Suprapubic skin (tissue), 4 donors: ENCODE measurements around the gene TAPBPL. TPM values are rescaled to one million over a fixed set of nuclear protein-coding genes. Genes with fewer than 3 reads are reported as not detected.

Source experiments
- DNase-seq, 2 donors: peaks; one replicate each; pipeline ENCODE4 v3.0.0-alpha.2; 2019; ENCODE audit warnings: low spot score in 2 of 2
- H3K27ac ChIP-seq: fragments of 200-600 bp; sonication (generic); one replicate; pipeline ENCODE4 v1.5.1; 2019
- H3K27me3 ChIP-seq: fragments of 200-600 bp; sonication (generic); one replicate; pipeline ENCODE4 v1.5.1; 2019
- H3K36me3 ChIP-seq: fragments of 200-600 bp; sonication (generic); one replicate; pipeline ENCODE4 v1.5.1; 2019
- H3K4me1 ChIP-seq: fragments of 200-600 bp; sonication (generic); one replicate; pipeline ENCODE4 v1.5.1; 2019
- H3K4me3 ChIP-seq: fragments of 200-600 bp; sonication (generic); one replicate; pipeline ENCODE4 v1.5.1; 2019; ENCODE audit warnings: mild to moderate bottlenecking
- H3K9me3 ChIP-seq: fragments of 200-600 bp; sonication (generic); one replicate; pipeline ENCODE4 v1.5.1; 2019
- CTCF ChIP-seq, 2 donors: fragments of 200-600 bp in 1 of 2; fragments of 450-650 bp in 1 of 2; sonication (generic) in 1 of 2; IDR thresholded peaks; one replicate each; pipeline ENCODE4 v1.5.1; 2016 to 2019; ENCODE audit warnings: antibody characterized with exemption in 2 of 2, mild to moderate bottlenecking in 1 of 2, moderate library complexity in 1 of 2
- EP300 ChIP-seq: sonication (generic); formaldehyde crosslinking; IDR thresholded peaks from one replicate; pipeline ENCODE4 v1.6.1; 2017; ENCODE audit warnings: antibody characterized with exemption
- POLR2A ChIP-seq, 2 donors: fragments of 450-650 bp; IDR thresholded peaks; one replicate each; pipeline ENCODE4 v1.6.1; 2017; ENCODE audit warnings: antibody characterized with exemption in 2 of 2, mild to moderate bottlenecking in 2 of 2, moderate library complexity in 2 of 2
- POLR2AphosphoS5 ChIP-seq, 3 donors: sonication (generic); formaldehyde crosslinking; IDR thresholded peaks; one replicate each; pipeline ENCODE4 v1.6.1; 2017; ENCODE audit warnings: antibody characterized with exemption in 3 of 3
- WGBS: methylation state at CpG from one replicate; pipeline ENCODE4 v1.1.5; 2018; 5-methylcytosine and 5-hydroxymethylcytosine counted together
- total RNA-seq, 4 donors: library from RNA; depleted of rRNA; stranded (reverse); fragments of >200 nt; gene quantifications; one replicate each; pipeline ENCODE4 v1.1.0, GENCODE V29; 2016

The TAPBPL gene
- total RNA-seq, 4 donors from 2014 or later: 10.9 to 25.2 (median 17.7) TPM

- Histone ChIP-seq H3K27ac (no peak overlapping the region), H3K4me1 (no peaks in the 10 kb centered on the region), H3K4me3 (no peak overlapping the region), H3K9me3 (no peaks in the 10 kb centered on the region), H3K27me3 (no peaks in the 10 kb centered on the region), H3K36me3 (peaks cover 37% of the 10 kb centered on the region)
- DNase-seq: no peak
- TF ChIP-seq POLR2A (IDR thresholded peaks at IDR 0.05): no peak
- TF ChIP-seq POLR2AphosphoS5 (IDR thresholded peaks at IDR 0.05): no peak
- no peak for TF ChIP-seq CTCF (IDR thresholded peaks at IDR 0.05)
- TF ChIP-seq EP300: no peak
- WGBS: 75% methylated on average over 7 of the region's 7 CpGs
Observed at GRCh38 chr12:6508087-6508486, 56.2 kb downstream of the TAPBPL start.

Other genes starting within 250 kb of the TAPBPL start
- 10 to 100 TPM; 12.4 to 29.9 (median 27.8) TPM for gene PLEKHG6, start 141.4 kb upstream of the TAPBPL start, total RNA-seq
- gene TNFRSF1A, start 110.0 kb upstream of the TAPBPL start, total RNA-seq: 100 to 1,000 TPM; 276 to 352 (median 281) TPM
- gene SCNN1A, start 76.5 kb upstream of the TAPBPL start, total RNA-seq: 100 to 1,000 TPM in 1 of 4 donors, 10 to 100 TPM in 3; 74.2 to 143 (median 93.7) TPM
- 100 to 1,000 TPM; 157 to 297 (median 204) TPM for gene LTBR, start 67.9 kb upstream of the TAPBPL start, total RNA-seq
- gene CD27, start 7.1 kb upstream of the TAPBPL start, total RNA-seq: 1 to 10 TPM in 1 of 4 donors, not detected in 3; 1.9 TPM
- 1 to 10 TPM; 2.1 to 5.4 (median 3.7) TPM for gene VAMP1, start 18.6 kb downstream of the TAPBPL start, total RNA-seq
- gene MRPL51, start 41.2 kb downstream of the TAPBPL start, total RNA-seq: 10 to 100 TPM; 28.0 to 42.2 (median 37.9) TPM
- 10 to 100 TPM; 22.6 to 43.2 (median 31.0) TPM for gene NCAPD2, start 42.1 kb downstream of the TAPBPL start, total RNA-seq
- 1,000 to 10,000 TPM; 1,442 to 2,828 (median 1,967) TPM for gene GAPDH, start 82.5 kb downstream of the TAPBPL start, total RNA-seq
- gene IFFO1, start 104.0 kb downstream of the TAPBPL start, total RNA-seq: 1 to 10 TPM; 1.9 to 5.8 (median 4.3) TPM
- gene NOP2, start 116.2 kb downstream of the TAPBPL start, total RNA-seq: 10 to 100 TPM; 34.6 to 62.2 (median 42.3) TPM
- 100 to 1,000 TPM; 191 to 258 (median 206) TPM for gene CHD4, start 155.3 kb downstream of the TAPBPL start, total RNA-seq
- 10 to 100 TPM in 1 of 4 donors, 1 to 10 TPM in 3; 5.8 to 15.0 (median 8.8) TPM for gene LPAR5, start 183.9 kb downstream of the TAPBPL start, total RNA-seq
- gene ACRBP, start 195.4 kb downstream of the TAPBPL start, total RNA-seq: 1 to 10 TPM in 3 of 4 donors, under 1 TPM in 1; 0.86 to 9.3 (median 1.6) TPM
- 10 to 100 TPM; 53.2 to 85.0 (median 70.6) TPM for gene ING4, start 211.1 kb downstream of the TAPBPL start, total RNA-seq
- gene ZNF384, start 237.3 kb downstream of the TAPBPL start, total RNA-seq: 10 to 100 TPM; 34.5 to 72.0 (median 42.2) TPM
- not detected for gene PIANP, start 248.8 kb downstream of the TAPBPL start, total RNA-seq